NCI-H345 treated with DMSO at 0.1 percent for 48 hours (cell line): ENCODE results near the gene WDR45B.

Experiments
- DNase-seq: peaks from one replicate; lab custom pipeline; 2025; ENCODE audit not compliant: unreplicated experiment; lab: John Stamatoyannopoulos, UW

WDR45B gene

DNA sequence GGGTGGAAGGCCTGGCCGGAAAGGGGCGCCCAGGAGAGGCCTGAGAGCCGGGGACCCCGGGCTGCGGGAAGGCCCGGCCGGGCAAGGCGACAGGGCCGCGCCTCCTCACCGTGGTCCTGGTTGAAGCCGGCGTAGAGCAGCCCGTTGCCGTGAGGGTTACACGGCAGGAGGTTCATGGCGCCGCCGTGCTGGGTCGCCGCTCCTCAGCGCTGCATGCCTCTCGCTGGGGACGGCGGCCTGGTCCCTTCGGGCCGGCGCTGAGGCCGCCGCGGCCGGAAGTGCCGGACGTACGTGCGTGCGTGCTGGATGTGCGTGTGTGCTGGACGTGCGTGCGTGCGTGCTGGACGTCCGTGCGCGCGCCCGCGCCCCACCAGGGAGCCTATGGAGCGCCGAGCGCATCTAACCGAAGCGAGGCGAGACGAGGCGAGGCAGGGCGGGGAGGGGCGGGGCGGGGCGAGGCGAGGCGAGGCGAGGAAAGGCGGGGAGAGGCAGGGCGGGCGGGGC, at the start of gene WDR45B:
Gene WDR45B, minus strand, starts transcription at position 280 of the 504 bp plus-strand sequence. Its CDS starts 104 bp downstream, at position 176.
- peak; percentile 80 for DNase-seq

DNA sequence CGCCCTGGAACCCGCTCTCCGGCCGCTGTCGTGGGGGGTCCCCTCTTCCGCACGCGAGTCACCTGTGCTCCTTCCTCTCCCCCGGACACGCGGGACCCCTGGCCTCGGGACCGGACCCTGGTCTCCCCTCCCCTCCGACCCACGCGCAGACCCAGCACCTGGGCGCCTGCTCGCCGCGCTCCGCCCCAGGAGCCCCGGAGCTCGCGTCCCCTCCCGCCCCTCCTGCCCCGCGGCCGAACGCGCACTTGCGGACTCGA, 49.5 kb upstream of the WDR45B start:
- DNase-seq: no peak

DNA sequence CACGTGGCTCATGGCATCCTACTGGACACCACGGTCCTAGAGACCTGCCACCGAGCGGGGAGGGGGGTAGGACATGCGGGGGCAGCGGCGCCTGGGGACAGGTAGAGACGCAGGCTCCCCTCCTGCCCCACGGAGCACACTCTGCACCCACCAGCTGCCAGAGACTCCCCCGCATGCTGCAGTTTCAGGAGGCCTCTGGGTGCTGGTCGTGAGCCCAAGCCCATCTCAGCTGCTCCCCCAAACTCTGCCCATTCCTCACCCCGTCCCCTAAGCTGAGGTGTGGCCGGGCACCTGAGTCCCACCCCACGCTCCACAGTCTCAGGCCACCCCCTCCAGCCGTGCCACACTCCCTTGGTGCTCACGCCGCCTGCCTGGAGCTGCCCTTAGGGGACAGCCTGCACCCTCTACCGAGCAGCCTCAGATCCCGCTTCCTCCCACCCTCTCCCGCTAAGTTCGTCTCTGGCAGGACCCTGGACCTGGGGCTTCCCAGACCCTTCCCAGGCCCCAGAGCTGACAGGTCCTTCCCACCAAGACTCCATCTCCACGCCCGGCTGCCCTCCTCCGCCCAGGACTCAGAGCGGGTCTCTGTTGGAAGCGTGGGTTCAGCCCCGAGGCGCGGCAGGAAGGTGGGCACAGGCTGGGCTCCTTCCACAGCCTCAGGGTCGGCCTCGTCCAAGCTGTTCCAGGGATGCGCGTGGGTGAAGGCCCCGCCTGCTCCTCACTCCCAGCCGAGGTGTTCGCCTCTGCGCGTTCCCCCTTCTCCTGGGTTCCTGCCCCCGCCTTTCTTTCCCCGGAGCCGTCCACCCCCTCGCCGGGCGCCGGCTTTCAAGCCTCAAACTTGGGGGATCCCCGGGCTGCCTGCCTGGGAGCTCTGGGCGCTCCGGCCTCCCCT, 48.9 kb upstream of the WDR45B start:
- no peak for DNase-seq

GRCh38 chr17:82696259-82696658, 48.0 kb upstream of the WDR45B start:
- no peak for DNase-seq

DNA sequence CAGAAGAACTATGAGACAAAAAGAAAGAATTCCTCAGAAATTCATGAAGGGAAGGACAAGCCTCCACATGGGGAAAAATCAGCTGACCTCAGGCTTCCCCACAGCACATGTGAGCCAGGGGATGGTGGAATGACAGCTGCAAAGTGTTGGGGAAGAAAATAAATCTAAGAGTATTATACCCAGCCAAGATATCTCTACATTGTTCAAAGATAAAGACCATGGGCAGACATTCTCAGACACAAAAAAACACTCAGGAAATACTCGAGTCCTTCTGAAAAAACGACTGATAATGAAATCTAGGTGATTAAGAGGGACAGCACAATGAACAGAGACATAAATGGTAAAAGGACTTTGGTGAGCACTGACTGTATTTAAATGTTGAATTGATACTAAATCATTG, 46.4 kb upstream of the WDR45B start:
- DNase-seq: no peak

- DNase-seq: no peak
Observed at GRCh38 chr17:82693168-82693867, 45.1 kb upstream of the WDR45B start.

DNA sequence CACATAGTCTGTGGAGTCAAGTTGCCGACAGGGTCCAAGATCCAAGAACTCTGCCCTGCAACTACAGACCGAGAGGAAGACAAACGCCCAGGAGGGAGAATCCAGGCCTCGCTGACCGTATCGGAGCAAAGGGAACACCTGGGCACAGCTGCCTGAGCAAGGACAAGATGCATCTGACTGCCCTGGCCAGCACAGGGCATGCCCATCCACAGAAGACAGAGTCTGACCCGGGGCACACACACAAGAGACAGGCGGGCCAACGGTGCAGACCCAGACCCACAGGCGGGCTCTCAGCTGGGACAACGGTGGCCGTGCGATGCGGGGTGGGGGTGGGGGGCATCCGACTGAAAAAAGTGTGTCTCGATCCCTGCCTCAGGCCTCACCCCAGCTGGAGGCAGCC, 44.0 kb upstream of the WDR45B start:
- no peak for DNase-seq

- no peak for DNase-seq
Observed at GRCh38 chr17:82691714-82692113, 43.5 kb upstream of the WDR45B start.

- no peak for DNase-seq
Observed at GRCh38 chr17:82690786-82691489, 42.7 kb upstream of the WDR45B start.

GRCh38 chr17:82689077-82689476, 40.8 kb upstream of the WDR45B start:
- no peak for DNase-seq

- DNase-seq: no peak
Observed at GRCh38 chr17:82687871-82688270, 39.6 kb upstream of the WDR45B start.

- no peak for DNase-seq
Observed at GRCh38 chr17:82687375-82687861, 39.2 kb upstream of the WDR45B start.

DNA sequence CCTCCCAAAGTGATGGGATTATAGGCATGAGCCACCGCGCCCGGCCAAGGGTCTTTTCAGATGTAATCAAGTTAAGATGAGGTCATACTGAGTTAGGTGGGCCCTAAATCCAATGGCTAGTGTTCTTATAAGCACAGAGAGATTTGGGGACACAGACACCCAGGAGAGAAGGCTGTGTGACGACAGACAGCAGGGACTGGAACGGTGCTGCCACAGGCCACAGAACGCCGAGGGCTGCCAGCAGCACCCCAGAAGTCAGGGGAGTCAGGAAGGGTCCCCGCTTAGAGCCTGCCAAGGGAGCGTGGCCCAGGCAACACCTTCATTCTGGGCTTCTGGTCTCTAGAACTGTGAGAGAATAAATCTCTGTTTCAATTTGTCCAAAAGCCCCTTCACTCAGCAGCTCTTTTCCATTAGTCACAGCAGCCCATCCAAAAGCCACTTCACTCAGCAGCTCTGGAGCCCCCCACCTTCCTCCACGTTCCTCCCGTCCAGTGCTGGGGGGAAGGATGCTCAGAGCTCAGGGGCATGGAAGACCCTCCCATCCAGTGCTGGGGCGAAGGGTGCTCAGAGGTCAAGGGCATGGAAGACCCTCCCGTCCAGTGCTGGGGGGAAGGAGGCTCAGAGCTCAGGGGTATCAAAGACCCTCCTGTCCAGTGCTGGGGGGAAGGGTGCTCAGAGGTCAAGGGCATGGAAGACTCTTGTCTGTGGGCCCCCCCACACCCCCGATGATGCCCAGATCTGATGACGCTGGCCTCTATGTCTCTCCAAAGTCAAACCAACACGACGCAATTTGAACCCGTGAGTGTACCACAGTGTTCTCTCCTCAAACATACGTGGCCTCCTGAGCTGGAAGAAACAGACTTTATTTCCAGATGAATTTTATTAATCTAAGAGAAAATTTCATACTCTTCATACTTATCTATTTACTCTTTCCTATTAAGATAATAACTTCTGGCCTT, 38.4 kb upstream of the WDR45B start:
- DNase-seq: no peak

DNA sequence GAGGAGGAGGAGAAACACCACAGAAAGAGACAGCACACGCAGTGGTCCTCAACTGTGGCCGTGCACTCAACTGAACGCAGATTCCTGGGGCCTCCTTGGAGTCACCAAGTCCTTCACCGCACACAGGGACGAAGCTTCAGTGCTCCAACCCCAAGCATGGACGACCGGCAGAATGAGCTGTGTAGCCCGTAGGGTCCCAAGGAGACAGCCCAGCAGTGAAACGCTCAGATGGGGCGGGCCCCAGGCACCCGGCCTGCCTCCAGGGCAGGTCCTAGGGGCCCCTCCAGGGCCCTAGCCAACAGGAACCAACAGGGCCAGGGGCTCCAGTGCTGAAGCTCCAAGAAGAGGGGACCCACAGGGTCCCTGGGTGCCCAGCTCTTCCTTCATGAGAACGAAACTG, 37.0 kb upstream of the WDR45B start:
- DNase-seq: no peak

DNA sequence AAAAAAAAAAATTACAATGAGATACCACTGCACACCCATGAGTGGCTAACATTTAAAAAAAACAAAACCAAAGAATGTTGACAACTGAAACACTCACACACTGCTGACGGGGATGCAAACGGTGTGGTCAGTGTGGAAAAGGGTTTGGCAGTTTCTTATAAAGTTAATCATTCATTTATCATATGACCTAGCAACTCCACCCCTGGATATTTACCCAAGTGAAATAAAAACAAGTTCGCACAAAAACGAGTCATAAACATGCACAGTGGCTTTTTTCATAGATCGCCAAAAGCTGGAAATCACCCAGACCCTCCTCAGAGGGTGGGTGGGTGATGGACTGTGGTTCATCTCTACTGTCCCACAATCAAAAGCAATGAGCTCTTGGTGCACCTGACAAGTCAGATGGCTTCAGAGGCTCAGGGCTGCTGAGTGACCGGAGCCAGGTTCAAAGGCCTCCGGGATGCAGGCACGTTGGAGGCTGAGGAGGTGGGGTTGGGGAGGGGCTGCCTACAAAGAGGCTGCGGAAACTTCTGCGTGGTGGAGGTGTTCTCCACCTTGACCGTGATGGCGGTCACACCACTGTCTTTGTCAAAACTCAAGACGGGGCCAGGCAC, 36.1 kb upstream of the WDR45B start:
- no peak for DNase-seq

DNA sequence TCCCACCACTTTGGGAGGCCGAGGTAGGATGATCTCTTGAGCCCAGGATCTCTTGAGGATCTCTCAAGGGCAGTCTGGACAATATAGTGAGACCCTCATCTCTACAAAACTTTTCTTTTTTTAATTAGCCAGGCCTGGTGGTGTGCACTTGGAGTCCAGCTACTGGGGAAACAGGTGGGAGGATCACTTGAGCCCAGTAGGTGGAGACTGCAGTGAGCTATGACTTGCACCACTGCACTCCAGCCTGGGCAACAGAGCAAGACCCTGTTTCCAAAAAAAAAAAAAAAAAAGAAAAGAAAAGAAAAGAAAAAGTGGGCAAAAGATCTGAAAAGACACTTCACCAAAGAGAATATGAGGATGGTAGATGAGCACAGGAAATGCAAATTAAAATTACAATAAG, 35.3 kb upstream of the WDR45B start:
- DNase-seq: no peak

DNA sequence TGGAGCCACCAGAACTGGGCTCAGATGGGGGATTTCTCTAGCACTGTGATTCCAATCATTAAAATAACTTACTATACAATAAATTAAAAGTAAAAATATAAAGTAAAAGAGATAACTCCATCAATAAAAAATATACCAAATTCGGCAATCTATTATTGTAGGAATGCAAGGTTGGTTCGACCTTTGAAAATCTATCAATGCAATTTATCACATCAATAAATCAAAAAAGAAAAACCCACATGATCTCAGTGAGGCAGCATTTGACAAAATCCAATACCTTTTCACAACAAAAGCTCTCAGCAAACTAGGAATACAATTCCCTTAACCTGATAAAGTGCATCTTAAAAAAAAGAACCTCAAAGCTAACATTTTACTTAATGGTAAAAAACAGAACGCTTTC, 33.3 kb upstream of the WDR45B start:
- DNase-seq: no peak

GRCh38 chr17:82679586-82680465, 31.6 kb upstream of the WDR45B start:
- DNase-seq: no peak

- DNase-seq: peak; percentile 41
Observed at GRCh38 chr17:82678265-82678891, 30.1 kb upstream of the WDR45B start.
